Progenitor cell of endocrine pancreas (in vitro differentiated cells): ENCODE results near the gene KDM4F. TPM values are rescaled to one million over a fixed set of nuclear protein-coding genes. Genes with fewer than 3 reads are reported as not detected.

ENCODE experiments used
- DNase-seq: peaks from one replicate; pipeline ENCODE4 v3.0.0; 2021; ENCODE audit warnings: low spot score; ENCODE audit not compliant: unreplicated experiment
- H3K27ac Mint-ChIP-seq: 2 replicates; pipeline ENCODE4 v1.8.0; 2021; ENCODE audit warnings: mild to moderate bottlenecking, moderate library complexity, mixed read lengths
- H3K27me3 Mint-ChIP-seq: 2 replicates; pipeline ENCODE4 v1.8.0; 2021; ENCODE audit warnings: mixed read lengths
- H3K36me3 Mint-ChIP-seq: 2 replicates; pipeline ENCODE4 v1.8.0; 2022; ENCODE audit warnings: mixed read lengths; ENCODE audit not compliant: insufficient read depth
- H3K4me1 Mint-ChIP-seq: 2 replicates; pipeline ENCODE4 v1.8.0; 2021; ENCODE audit warnings: low read depth, mixed read lengths
- H3K4me3 Mint-ChIP-seq: 2 replicates; pipeline ENCODE4 v1.8.0; 2021; ENCODE audit warnings: low read depth, mild to moderate bottlenecking, moderate library complexity, mixed read lengths
- H3K9me3 Mint-ChIP-seq: 2 replicates; pipeline ENCODE4 v1.8.0; 2021; ENCODE audit warnings: low read depth, mixed read lengths
- total RNA-seq: library from RNA; stranded (reverse); gene quantifications from 2 replicates; pipeline ENCODE4 v1.2.1, GENCODE V29; 2021
- TF ChIP-seq, protein P1 (sequence below): fragments of 200-600 bp; sonication (generic); IDR thresholded peaks from one replicate; pipeline ENCODE4 v1.5.0; 2021; ENCODE audit warnings: antibody characterized with exemption, mild to moderate bottlenecking; ENCODE audit not compliant: unreplicated experiment

KDM4F gene
- total RNA-seq, 1 donor from 2014 or later = not detected

DNA sequence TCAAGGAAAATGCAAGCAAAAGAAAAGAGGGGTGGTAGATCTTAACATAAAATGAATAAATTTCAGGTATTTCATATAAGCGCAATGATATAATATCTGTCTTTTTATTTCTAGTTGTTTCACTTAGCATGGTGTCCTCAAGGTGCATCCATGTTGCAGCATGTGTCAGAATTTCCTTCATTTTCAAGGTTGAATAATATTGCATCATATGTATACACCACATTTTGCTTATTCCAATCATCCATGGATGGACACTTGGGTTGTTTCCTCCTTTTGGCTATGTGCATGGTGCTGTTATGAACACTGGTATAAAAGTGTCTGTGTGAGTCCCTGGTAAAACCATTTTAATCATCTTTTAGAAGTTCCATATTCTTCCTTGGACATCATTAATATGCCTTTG lies 7.0 kb upstream of the KDM4F start:
- DNase-seq = no peak
- peaks cover 11% of the 10 kb centered on the region for H3K4me1 Mint-ChIP-seq
- H3K27me3 Mint-ChIP-seq = peaks cover 4% of the 10 kb centered on the region
- H3K9me3 Mint-ChIP-seq = peaks cover 4% of the 10 kb centered on the region
- no peak overlapping the region for H3K4me3 Mint-ChIP-seq
- TF ChIP-seq, protein P1, sequence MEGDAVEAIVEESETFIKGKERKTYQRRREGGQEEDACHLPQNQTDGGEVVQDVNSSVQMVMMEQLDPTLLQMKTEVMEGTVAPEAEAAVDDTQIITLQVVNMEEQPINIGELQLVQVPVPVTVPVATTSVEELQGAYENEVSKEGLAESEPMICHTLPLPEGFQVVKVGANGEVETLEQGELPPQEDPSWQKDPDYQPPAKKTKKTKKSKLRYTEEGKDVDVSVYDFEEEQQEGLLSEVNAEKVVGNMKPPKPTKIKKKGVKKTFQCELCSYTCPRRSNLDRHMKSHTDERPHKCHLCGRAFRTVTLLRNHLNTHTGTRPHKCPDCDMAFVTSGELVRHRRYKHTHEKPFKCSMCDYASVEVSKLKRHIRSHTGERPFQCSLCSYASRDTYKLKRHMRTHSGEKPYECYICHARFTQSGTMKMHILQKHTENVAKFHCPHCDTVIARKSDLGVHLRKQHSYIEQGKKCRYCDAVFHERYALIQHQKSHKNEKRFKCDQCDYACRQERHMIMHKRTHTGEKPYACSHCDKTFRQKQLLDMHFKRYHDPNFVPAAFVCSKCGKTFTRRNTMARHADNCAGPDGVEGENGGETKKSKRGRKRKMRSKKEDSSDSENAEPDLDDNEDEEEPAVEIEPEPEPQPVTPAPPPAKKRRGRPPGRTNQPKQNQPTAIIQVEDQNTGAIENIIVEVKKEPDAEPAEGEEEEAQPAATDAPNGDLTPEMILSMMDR = no peak
- no peaks in the 10 kb centered on the region for H3K36me3 Mint-ChIP-seq
- H3K27ac Mint-ChIP-seq = no peak overlapping the region

DNA sequence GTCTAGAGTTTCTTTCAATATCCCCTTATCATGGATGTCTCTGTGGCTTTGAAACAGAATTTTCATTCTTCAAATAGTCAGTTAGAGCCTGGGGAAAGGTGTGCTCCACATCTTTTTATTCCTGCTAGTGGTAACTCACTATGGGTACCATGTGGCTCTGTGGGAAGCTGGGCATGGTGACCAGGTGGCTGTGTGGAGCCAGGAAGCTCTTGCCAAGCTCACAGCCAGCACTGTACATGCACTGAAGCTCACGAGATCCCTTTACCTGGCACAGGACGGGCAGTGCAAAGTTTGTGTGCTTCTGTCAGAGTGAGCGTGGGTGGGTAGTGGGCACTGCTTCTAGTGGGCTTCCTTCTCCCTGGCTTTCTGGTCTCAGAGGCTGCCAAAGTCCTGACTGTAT lies 6.3 kb upstream of the KDM4F start:
- Mint-ChIP-seq H3K27ac (no peak overlapping the region), H3K36me3 (no peaks in the 10 kb centered on the region), H3K4me1 (peaks cover 11% of the 10 kb centered on the region), H3K9me3 (peaks cover 4% of the 10 kb centered on the region), H3K27me3 (peaks cover 4% of the 10 kb centered on the region), H3K4me3 (no peak overlapping the region)
- TF ChIP-seq, protein P1 = no peak
- no peak for DNase-seq

DNA sequence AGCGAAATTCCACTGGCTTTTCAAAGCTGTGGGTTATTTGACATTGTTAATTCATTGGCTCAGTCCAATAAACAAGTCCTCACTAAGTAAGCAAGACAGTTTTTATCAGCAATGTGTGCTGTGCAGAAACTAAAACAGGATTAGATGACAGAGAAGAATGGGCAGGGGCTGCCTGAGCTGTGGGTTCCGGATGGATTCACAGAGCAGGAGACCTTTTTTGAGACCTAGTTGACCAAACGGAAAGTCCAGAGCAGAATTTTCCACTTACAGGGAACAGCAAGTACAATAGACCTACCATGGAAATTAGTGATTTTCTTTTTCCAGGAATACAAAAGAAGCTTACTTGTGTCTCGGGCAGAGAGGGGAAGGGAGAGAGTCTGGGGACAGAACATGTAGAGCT lies 5.2 kb upstream of the KDM4F start:
- TF ChIP-seq, protein P1 = no peak

DNA sequence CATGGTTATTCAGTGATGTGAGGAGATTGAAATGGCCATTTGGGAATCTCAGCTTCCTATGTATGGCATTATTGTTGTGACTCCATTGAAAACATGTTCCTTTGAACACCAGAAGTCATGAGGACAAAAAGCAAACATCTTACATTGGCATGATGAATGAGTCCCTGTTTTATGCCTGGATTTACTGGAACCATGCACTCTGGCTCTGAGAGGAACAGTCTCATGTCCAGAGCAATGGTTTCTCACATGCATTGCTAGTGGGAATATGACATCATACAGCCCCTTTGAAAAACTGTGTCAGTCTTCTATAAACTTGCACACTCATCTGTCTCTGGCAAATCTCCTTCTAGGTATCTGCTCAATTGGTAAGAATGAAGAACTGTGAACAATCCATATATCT lies 3.4 kb upstream of the KDM4F start:
- Mint-ChIP-seq H3K4me1 (peaks cover 11% of the 10 kb centered on the region), H3K4me3 (no peak overlapping the region), H3K27ac (no peak overlapping the region), H3K36me3 (no peaks in the 10 kb centered on the region), H3K27me3 (peaks cover 4% of the 10 kb centered on the region), H3K9me3 (no peaks in the 10 kb centered on the region)
- TF ChIP-seq, protein P1 = no peak
- no peak for DNase-seq

More for the DNA sequence above, 5.2 kb upstream of the KDM4F start:
- no peak overlapping the region for H3K4me3 Mint-ChIP-seq
- no peak for DNase-seq
- peaks cover 4% of the 10 kb centered on the region for H3K27me3 Mint-ChIP-seq
- no peaks in the 10 kb centered on the region for H3K36me3 Mint-ChIP-seq
- peaks cover 11% of the 10 kb centered on the region for H3K4me1 Mint-ChIP-seq
- no peaks in the 10 kb centered on the region for H3K9me3 Mint-ChIP-seq
- H3K27ac Mint-ChIP-seq = no peak overlapping the region

DNA sequence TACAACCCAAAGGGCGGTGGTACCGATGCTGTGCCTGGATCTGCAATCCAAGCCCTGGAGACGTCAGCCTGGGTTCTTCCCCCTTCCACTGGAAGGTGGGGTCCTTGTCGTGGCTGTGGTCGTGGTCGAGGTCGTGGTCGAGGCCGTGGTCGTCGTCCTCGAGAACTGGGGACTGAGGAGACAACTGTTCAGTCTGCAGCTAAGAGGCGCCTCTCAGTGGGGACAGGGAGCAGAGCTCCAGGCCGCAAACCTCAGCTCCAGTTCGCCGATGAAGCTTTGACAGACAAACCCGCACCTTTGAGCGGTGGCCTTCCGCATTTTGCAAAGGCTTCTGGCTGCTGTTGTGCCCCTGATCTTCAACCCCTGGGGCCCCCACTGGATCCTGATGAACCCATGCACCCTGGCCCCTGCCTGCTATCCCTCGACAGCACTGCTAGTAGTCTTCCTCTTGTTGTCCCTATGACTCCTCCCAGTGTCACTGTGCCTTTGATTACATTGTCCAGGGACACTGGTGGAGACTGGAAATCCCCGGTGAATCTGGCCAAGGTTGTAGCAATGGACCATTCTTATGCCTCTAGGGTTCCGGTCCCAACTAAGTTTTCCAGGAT lies 1.5 kb downstream of the KDM4F start:
- DNase-seq = no peak
- Mint-ChIP-seq H3K36me3 (no peaks in the 10 kb centered on the region), H3K27me3 (peaks cover 10% of the 10 kb centered on the region), H3K27ac (no peak overlapping the region), H3K9me3 (no peaks in the 10 kb centered on the region), H3K4me3 (no peak overlapping the region), H3K4me1 (no peaks in the 10 kb centered on the region)
- TF ChIP-seq, protein P1 = no peak
